ENCODE results near the gene INSRR. TPM values are rescaled to one million over a fixed set of nuclear protein-coding genes. Genes with fewer than 3 reads are reported as not detected.

INSRR gene
- total and polyA plus RNA-seq, 2 of the 8 experiments (the other 6 are each of a cell fraction or from before 2014, with no cell fraction given) = 0.02 TPM; not detected in 1

GRCh38 chr1:156862997-156863599, 4.2 kb upstream of the INSRR start (continued):
- TF ChIP-seq JUN (IDR thresholded peaks at IDR 0.05; ENCODE audit: low read depth, low read length) (no peak), KDM1A (IDR thresholded peaks at IDR 0.05; ENCODE audit: borderline replicate concordance, low read length) (no peak), RFX5 (IDR thresholded peaks at IDR 0.05; ENCODE audit: borderline replicate concordance, low read depth, low read length) (no peak)
